Measurements from ENCODE around the gene TLE4. TPM values are rescaled to one million over a fixed set of nuclear protein-coding genes. Genes with fewer than 3 reads are reported as not detected.

The TLE4 gene
- total RNA-seq, 1 experiment from 2014 or later: 17.9 TPM

DNA sequence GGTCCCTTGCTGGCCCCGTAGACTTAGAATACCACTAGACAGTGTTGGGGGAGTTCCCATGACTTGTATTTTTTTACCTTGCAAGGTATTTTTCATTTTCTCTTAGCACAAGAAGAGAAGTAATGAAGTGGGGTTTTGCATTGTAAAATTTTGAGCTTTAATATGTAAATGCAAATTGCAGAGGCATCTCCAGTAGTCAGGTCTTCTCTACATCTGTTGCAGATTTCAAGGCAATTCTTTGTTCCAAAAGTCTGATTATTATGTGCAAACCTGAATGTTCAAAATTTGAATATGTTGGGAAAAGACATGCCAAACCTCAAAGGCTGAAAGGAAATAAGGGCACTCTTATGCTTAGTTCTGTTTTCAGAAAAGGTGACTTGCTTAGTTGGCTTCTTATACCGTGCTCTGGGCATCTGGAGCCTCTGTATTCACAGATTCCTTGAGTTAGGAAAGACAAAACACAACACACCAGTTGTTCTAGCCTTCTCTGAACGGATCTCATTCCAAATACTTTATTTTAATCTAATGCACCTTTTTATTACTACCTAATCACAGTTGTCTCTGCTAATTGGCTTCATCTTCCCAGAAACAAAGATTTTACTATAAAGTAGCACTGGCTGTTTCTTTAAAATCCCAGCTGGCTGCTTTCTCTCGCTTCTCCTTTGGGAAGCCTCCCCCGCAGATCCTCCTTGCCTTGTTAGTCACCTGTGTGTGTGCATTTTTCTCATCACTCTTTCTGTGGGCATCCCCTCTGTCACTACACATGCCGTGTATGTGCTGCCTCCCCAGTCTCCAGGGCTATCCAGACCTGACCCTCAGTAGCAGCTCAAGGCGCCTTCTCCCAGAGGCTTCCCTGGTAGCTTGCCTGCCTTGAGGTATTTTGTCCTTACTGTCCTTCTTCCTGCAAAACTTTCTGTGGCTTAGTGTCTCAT, 138.2 kb downstream of the TLE4 start:
- H3K4me3 ChIP-seq (ENCODE audit: low read length): no peak overlapping the region
- CTCF ChIA-PET: no interaction called here
- no peak for ATAC-seq
- H3K79me2 ChIP-seq (ENCODE audit: low read length): no peaks in the 10 kb centered on the region
- no peak overlapping the region for H3K9ac ChIP-seq (ENCODE audit: low read length)
- H3K36me3 ChIP-seq (ENCODE audit: low read depth, low read length): no peaks in the 10 kb centered on the region
- H3K27me3 ChIP-seq (ENCODE audit: low read length): no peaks in the 10 kb centered on the region
- TF ChIP-seq EZH2phosphoT487 (IDR thresholded peaks at IDR 0.05; ENCODE audit: borderline replicate concordance, low read length) (no peak), EZH2 (IDR thresholded peaks at IDR 0.05; ENCODE audit: low read length, unreplicated experiment) (no peak)
- TF ChIP-seq, protein P1, sequence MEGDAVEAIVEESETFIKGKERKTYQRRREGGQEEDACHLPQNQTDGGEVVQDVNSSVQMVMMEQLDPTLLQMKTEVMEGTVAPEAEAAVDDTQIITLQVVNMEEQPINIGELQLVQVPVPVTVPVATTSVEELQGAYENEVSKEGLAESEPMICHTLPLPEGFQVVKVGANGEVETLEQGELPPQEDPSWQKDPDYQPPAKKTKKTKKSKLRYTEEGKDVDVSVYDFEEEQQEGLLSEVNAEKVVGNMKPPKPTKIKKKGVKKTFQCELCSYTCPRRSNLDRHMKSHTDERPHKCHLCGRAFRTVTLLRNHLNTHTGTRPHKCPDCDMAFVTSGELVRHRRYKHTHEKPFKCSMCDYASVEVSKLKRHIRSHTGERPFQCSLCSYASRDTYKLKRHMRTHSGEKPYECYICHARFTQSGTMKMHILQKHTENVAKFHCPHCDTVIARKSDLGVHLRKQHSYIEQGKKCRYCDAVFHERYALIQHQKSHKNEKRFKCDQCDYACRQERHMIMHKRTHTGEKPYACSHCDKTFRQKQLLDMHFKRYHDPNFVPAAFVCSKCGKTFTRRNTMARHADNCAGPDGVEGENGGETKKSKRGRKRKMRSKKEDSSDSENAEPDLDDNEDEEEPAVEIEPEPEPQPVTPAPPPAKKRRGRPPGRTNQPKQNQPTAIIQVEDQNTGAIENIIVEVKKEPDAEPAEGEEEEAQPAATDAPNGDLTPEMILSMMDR (conservative IDR thresholded peaks at IDR 0.05; ENCODE audit: low read depth, low read length): no peak
- H3F3A ChIP-seq (ENCODE audit: low read length, unreplicated experiment): no peaks in the 10 kb centered on the region
- no peaks in the 10 kb centered on the region for H3K9me3 ChIP-seq (ENCODE audit: low read length)
- no peaks in the 10 kb centered on the region for H4K20me1 ChIP-seq (ENCODE audit: low read length)
- BruUV-seq (replicated peaks): no TSS peak
- no peaks in the 10 kb centered on the region for H3K4me1 ChIP-seq (ENCODE audit: insufficient read depth, low read length)
- H3K4me2 ChIP-seq (ENCODE audit: low read length): no peak overlapping the region
- intact Hi-C loops (cut with micrococcal nuclease): no loop called here
- no peak overlapping the region for H2AFZ ChIP-seq (ENCODE audit: low read length)
- no peak for DNase-seq
- no peaks in the 10 kb centered on the region for H3K9me2 ChIP-seq (replicated peaks; ENCODE audit: low read length)
- POLR2A ChIA-PET (ENCODE audit: unreplicated experiment): no interaction called here
- no peak overlapping the region for H3K27ac ChIP-seq (ENCODE audit: low read length)

DNA sequence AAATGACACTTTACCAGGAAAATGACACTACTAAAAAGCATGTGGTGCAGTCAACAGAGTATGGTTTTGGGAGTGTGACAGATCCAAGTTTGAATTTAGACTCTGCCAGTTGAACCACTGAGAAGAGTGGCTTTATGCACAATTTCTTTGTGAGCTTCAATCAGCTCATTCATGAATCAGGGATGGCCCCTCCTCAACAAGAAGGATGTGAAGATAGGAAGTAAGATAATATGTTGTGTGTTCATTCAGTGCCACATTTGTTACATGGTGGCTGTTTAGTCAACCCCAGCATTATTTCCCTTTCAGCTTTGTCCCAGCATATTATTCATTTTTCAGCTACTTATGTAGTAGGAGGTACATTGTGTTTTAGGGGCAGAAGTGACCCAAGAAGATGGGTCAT, 140.1 kb downstream of the TLE4 start:
- TF ChIP-seq, protein P1 (conservative IDR thresholded peaks at IDR 0.05; ENCODE audit: low read depth, low read length): no peak
- TF ChIP-seq EZH2 (IDR thresholded peaks at IDR 0.05; ENCODE audit: low read length, unreplicated experiment) (no peak), EZH2phosphoT487 (IDR thresholded peaks at IDR 0.05; ENCODE audit: borderline replicate concordance, low read length) (no peak)

DNA sequence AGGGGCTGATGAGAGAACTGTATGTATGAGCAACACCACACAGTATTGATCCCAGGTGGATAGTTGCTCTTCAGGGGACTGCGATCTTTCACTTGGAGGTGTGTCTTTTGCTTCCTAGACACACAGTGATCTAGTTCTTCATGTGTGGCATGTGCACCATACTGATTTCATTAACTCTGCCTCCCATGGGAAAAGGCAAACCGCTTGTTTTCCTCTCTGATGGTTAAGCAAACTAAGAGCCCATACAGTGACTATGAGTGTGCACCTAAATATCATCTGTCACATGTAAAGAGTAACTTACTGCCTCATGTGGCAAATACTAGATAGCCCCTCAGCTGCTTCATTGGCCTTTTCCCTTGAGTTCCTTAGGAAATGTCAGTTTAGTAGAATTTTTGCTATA, 147.3 kb downstream of the TLE4 start:
- H3K27me3 ChIP-seq (ENCODE audit: low read length): no peaks in the 10 kb centered on the region
- H2AFZ ChIP-seq (ENCODE audit: low read length): no peak overlapping the region
- no peaks in the 10 kb centered on the region for H3F3A ChIP-seq (ENCODE audit: low read length, unreplicated experiment)
- TF ChIP-seq EZH2 (IDR thresholded peaks at IDR 0.05; ENCODE audit: low read length, unreplicated experiment): no peak
- TF ChIP-seq EZH2phosphoT487 (IDR thresholded peaks at IDR 0.05; ENCODE audit: borderline replicate concordance, low read length): no peak
- TF ChIP-seq, protein P1 (conservative IDR thresholded peaks at IDR 0.05; ENCODE audit: low read depth, low read length): no peak
- H3K36me3 ChIP-seq (ENCODE audit: low read depth, low read length): no peaks in the 10 kb centered on the region
- ATAC-seq: no peak
- no peak overlapping the region for H3K9ac ChIP-seq (ENCODE audit: low read length)
- no TSS peak for BruUV-seq (replicated peaks)
- H4K20me1 ChIP-seq (ENCODE audit: low read length): no peaks in the 10 kb centered on the region
- no peaks in the 10 kb centered on the region for H3K9me2 ChIP-seq (replicated peaks; ENCODE audit: low read length)
- H3K27ac ChIP-seq (ENCODE audit: low read length): no peak overlapping the region
- H3K9me3 ChIP-seq (ENCODE audit: low read length): no peaks in the 10 kb centered on the region
- no peak overlapping the region for H3K4me2 ChIP-seq (ENCODE audit: low read length)
- CTCF ChIA-PET: no interaction called here
- POLR2A ChIA-PET (ENCODE audit: unreplicated experiment): no interaction called here
- no peak overlapping the region for H3K4me3 ChIP-seq (ENCODE audit: low read length)
- intact Hi-C loops (cut with micrococcal nuclease): no loop called here
- no peaks in the 10 kb centered on the region for H3K79me2 ChIP-seq (ENCODE audit: low read length)
- H3K4me1 ChIP-seq (ENCODE audit: insufficient read depth, low read length): no peaks in the 10 kb centered on the region
- no peak for DNase-seq

More for the DNA sequence above, 140.1 kb downstream of the TLE4 start:
- POLR2A ChIA-PET (ENCODE audit: unreplicated experiment): no interaction called here
- no peak overlapping the region for H2AFZ ChIP-seq (ENCODE audit: low read length)
- no peaks in the 10 kb centered on the region for H3K79me2 ChIP-seq (ENCODE audit: low read length)
- H3K4me3 ChIP-seq (ENCODE audit: low read length): no peak overlapping the region
- H3K27ac ChIP-seq (ENCODE audit: low read length): no peak overlapping the region
- H3K27me3 ChIP-seq (ENCODE audit: low read length): no peaks in the 10 kb centered on the region
- no peak overlapping the region for H3K9ac ChIP-seq (ENCODE audit: low read length)
- CTCF ChIA-PET: no interaction called here
- H4K20me1 ChIP-seq (ENCODE audit: low read length): no peaks in the 10 kb centered on the region
- H3K36me3 ChIP-seq (ENCODE audit: low read depth, low read length): no peaks in the 10 kb centered on the region
- H3K9me2 ChIP-seq (replicated peaks; ENCODE audit: low read length): no peaks in the 10 kb centered on the region
- H3K9me3 ChIP-seq (ENCODE audit: low read length): no peaks in the 10 kb centered on the region
- intact Hi-C loops (cut with micrococcal nuclease): no loop called here
- H3K4me1 ChIP-seq (ENCODE audit: insufficient read depth, low read length): no peaks in the 10 kb centered on the region
- no peak overlapping the region for H3K4me2 ChIP-seq (ENCODE audit: low read length)
- DNase-seq (no peak), ATAC-seq (no peak)
- BruUV-seq (replicated peaks): no TSS peak
- H3F3A ChIP-seq (ENCODE audit: low read length, unreplicated experiment): no peaks in the 10 kb centered on the region

All from PC-3 (cell line).